ENCODE data around the gene FHOD1.

FHOD1 gene

DNA sequence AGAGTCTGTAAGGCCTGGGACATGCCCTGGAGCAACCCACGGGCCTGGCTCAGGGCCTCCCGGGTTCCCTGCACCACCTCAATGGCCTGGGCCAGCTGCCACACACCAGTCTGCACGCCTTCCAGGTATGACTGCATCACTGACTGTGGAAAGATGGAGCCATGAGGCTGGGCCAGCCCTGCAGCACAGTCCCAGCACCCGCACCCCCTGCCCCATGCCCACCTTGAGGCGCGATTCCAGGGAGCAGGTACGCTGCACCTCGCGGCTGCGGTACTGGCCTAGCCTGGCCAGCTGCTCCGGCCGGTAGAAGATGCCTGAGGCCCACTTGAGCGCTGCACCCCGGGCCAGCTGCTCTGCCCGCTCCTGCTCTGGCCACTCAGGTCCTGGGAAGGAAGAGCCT, 58.5 kb downstream of the FHOD1 start:
- DNase-seq, result no peak

DNA sequence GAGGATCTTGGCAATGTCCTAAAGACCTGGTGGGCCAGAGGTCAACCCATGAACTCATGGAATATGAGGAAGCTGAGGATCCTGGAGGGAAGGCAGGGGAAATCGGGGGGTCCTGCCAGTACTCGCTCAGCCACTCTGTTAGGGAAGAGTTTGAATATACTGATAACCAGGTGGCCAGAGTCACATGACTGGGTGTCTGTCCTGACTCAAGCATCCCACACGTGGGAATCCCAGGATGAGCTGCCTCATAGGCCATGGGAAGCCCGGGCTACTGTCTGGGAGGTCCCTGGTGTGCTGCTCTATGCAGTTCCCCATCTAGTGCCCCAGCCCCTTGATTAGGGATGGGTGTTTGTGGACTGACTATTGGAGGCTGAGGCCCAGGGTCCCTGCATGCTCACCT, 59.0 kb downstream of the FHOD1 start:
- no peak for DNase-seq

DNA sequence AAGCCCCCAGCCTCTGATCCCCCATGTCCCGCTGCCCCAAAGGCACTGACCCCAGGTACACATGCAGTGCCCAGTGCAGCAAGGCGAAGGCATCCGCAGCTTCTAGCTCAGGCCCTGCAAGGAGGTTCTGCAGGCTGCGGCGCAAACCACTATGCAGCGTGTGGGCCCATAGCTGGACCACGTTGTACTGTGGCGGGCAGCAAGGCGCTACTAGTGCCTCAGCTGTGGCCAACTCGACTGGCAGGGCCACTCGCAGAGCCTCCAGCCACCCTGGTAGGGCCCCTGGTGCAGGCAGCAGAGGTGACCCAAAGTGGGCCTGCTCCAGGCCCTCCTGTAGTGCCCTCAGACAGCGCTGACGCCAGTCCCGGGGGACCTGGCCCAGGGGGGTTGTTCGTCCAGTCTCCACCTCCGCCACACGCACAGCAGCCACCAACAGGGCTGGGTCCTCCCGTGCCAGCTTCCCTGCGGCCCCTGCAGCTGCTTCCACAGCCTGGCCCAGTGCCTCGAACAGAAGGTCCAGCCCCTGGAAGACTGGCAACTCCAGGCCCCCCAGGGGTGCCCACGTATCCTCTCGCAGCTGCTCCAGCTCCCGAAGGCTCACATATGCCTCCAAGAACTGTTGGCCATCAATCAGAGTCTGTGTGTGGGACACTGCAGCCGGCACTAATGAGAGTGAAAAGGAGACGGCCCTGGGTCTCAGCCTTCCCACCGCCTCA, 59.9 kb downstream of the FHOD1 start:
- no peak for DNase-seq

DNA sequence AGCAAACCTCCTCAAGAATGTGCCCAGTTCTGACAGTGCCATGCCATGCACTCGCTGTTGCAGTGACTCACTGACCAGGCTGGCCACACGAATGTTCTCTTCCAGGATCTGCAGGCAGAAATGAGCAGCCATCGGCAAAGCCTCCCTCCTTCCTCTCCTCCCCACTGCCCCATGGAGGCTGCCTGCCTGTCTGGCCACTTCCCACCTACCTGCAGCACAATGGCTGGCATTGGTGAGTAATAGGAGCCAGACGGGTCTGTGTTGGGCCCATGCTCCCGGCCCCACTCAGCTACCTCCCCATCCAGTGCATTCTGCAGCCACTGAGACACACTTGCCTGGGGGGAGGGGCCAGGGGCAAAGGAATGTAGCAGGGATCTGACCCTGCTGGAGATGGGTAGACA, 60.7 kb downstream of the FHOD1 start:
- no peak for DNase-seq

DNA sequence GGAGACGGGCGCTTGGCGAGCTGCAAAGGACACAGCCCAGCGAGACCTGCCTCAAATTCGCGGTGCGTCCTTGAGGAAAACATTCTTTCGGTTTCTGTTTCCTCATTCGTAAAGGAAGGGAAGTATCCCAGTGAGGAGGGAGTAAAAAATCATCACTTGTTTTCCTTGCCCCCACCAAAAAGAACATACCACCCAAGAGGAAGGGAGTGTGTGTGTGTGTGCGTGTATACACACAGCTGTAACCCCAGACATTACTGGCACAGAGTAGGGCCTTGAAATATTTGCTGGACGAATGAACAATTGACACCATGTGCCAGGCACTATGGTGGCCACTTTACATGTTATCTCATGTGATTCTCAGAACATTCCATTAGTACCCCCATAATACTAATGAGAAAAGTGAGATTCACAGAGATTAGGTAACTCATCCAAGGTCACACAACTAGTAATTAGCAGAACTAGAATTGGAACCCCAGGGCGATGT, 61.6 kb downstream of the FHOD1 start:
- no peak for DNase-seq

DNA sequence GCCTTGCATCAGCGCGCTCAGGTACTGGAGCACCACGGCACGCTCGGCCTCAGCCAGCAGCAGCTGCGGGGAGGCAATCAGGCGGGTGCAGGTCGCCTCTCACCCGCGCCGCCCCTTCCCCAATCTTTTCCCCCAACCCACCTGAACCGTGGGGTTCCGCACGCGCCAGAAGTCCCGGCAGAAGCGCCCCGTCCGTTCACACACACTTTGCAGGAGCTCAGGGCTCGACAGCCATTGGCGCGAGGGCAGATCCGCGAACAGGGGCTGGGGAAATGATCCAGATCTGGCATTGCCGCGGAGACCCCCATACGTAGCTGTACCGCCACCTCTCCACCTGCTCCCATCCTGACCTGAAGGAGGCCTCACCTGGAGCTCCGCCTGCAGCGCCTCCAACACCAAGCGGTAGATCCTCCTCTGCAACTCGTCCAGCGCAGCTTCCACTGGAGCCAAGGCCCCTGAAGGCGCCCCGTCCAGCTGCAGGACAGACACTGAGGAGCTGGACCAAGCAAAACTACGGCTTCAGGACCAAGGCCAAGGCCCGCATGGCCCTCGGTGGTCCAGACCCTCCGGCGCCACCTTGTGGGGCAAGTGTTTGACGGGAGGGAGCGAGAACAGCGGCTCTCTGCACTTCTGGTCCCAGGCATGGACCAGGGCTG, 62.2 kb downstream of the FHOD1 start:
- no peak for DNase-seq

DNA sequence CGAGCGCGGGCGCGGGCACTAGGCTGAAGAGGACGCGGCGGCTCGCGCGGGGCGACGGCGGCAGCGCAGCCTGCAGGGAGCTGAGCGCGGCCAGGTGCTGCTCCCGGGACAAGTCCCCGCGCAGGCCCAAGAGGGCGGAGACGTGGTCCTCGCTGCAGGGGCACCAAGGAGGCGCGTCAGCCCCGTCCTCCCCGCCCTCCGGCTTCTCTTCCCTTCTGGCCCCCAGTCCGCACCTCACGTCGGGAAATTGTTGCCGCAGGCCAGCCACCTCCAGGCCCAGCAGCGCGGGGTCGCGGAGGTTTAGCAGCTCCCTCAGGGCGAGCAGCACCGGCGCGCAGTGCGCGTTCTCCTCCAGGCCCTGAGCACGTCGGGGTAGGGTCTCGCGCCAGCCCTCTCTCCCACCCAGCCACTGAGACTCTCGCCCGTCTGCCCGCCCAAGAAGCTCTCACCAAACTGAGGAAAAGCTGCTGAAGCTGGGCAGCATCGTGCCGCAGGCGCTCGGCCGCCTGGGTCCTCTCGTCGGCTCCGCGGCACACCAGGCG, 62.8 kb downstream of the FHOD1 start:
- no peak for DNase-seq

DNA sequence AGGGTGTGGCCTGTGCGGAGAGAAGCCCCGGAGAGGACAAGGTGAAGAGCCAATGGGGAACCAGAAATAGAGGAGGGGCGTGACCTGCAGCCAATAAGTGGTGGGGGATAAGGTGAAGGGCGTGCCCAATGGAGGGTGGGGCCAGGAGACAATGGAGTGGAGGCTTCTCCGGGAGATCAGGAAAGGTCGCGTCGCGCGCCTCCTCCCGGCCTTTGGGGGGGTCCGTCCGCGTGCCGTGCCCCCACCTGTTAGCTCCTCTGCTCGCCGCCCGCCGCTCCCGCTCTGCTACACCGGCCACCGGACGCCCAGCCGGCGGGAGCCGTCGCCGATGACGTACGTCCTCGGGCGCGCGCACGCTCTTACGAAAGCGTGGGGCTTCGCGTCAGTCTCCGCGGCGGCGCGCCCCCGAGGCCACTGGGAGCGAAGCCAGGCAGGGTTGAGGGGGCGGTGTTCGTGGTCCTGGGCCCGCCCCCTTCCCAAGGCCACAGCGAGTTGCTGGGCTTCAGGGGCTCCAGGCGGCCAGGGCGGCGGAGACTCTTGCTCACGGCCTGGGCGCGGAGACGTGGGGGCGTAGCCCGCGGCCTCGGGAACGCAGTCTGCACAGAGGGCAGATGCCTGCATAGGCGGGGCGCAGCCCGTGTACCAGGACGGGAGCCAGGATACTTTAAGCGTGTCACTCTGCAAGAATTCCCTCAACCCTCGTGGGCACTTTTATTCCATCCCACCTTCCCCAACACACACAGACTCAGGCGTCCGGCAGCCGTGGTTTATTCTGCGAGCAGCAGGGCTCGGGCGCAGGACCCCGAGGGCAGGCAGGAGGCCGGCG, 63.4 kb downstream of the FHOD1 start, which contains the start of gene MATCAP1:
TSS of gene MATCAP1 (minus strand) at position 337 of the 826 bp plus-strand sequence. CDS start 3,353 bp downstream, outside the sequence.
- peak; percentile 93 for DNase-seq

DNA sequence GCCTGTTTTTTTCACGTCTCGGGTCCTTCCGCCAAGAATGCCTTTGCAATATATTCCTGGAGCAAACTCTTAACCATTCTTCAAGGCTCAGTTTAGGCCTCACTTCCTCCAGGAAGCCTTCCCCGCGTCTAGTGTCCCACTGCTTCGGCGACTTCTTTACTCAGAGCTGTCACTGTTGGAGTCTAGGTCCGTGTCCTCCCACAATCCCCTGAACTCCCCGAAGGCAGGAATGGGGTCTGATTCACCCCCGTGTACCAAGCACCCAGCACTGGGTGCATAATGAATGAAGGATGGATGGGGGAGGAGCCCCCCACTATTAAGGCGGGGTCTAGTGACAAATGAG, 64.0 kb downstream of the FHOD1 start:
- no peak for DNase-seq

DNA sequence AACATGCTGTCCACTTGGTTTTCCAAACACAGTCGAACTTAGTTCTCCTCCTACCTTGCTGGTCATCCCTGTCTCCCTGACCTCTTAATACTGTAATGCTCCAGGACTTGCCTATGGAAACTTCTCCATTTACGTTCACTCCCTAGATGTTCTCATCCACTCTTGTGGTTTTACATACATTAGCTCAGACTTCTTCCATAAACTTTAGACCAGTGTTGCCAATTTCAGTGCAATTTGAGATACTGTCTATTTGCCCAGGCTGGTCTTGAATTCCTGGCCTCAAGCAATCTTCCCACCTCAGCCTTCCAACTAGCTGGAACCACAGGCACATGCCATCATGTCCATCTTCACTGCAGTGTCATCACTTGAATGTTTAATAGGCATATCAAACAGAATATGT, 65.0 kb downstream of the FHOD1 start:
- no peak for DNase-seq

DNA sequence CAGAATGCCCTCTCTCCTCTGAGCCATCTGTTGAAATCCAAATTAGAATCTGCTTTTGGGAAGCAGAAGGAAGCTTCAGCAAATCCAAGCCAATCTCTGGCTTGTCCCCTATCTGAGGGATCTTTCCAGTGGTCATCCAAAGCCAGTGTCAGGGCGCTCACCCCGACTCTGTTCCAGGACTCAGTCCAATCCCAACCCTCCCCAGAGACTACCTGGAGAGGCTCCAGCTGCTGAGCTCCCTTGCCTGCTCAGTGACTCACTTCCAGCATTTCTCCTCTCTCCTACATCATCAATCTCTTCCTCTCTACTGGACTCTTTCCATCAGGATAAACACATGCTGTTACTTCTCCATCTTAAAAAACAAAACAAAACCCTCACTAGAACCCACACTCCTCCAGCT, 65.9 kb downstream of the FHOD1 start:
- no peak for DNase-seq

DNA sequence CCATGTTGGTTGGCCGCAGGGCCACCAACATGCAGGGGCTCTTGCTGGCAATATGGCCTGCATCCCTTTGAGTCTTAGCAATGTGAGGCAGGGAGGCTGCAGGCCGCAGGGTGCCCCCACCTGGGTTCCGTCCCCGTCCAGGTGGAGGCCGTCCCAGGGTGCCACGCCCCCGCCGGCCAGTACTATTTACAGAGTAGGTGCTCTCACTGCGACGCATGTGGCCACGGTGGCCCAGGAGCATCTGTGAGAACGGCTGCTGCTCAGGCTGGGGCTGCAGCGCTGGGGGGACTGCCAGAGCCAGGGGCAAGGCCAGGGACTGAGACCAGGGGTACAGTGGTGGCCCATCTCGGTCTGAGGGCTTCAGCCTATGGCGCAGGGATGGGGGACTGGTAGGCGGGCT, 67.1 kb downstream of the FHOD1 start:
- DNase-seq, result no peak

DNA sequence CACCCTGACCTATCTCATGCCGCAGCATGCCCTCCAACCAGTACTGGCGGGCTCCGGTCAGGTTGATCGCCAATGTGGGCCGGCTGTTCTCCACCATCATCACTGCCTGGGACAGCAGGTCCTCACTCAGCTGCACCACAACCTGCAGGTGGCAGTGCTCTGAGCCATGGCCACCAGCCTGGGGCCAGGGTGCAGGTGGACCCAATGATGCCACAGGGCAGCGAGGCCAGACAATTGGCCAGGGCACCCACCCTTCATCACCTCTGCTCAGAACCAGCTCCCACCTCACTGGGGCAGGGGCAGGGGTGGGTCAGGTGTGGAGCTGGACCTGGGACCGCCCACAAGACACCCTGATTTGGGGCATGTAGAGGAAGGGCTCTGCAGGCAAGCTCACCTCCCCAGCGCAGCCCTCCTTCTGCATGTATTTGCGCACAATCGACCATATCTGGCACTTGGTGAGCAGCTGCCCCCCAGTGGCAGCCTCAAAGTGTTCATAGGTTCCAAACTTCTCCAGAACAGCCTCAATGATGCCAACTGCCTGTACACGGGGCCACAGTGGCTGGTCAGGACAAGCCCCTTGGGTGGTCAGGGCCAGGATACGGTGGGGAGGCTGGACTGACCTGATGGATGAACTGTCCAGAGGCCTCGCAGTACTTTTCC, 67.7 kb downstream of the FHOD1 start:
- DNase-seq, result no peak
